Naive thymus-derived CD4-positive, alpha-beta T cell (primary cell): ENCODE measurements around the gene RNASE9. TPM values are rescaled to one million over a fixed set of nuclear protein-coding genes. Genes with fewer than 3 reads are reported as not detected.

Experiments
- ATAC-seq: fragments of 150-1000 bp; cut with Tn5 transposase; 2 replicates; pipeline ENCODE4 v1.10.0; 2021; ENCODE audit warnings: mild to moderate bottlenecking, moderate library complexity
- CTCF ChIA-PET: fragments of 350-600 bp; sonication (Branson Sonifier 250); formaldehyde crosslinking; loops from one replicate; lab custom pipeline; 2021; ENCODE audit warnings: antibody characterized with exemption; lab: Charles Lee
- POLR2A ChIA-PET: fragments of 350-600 bp; sonication (Branson Sonifier 250); formaldehyde crosslinking; loops from one replicate; lab custom pipeline; 2021; ENCODE audit warnings: antibody characterized with exemption, inconsistent platforms; lab: Charles Lee
- DNase-seq, 9 donors: peaks; one replicate each; pipeline versions ENCODE4 v3.0.0 to v3.0.0-alpha.2; 2020 to 2022; ENCODE audit warnings: mixed read lengths in 1 of 9
- H3K27ac ChIP-seq: one replicate; pipeline ENCODE4 v1.7.0; 2013; ENCODE audit warnings: mild to moderate bottlenecking, low read depth, low read length, moderate library complexity
- H3K27me3 ChIP-seq, 2 donors: one replicate each; pipeline ENCODE4 v1.7.0; 2013; ENCODE audit warnings: low read length in 2 of 2, mild to moderate bottlenecking in 2 of 2, moderate library complexity in 2 of 2; ENCODE audit not compliant: control insufficient read depth in 2 of 2, insufficient read depth in 2 of 2
- H3K36me3 ChIP-seq, 3 experiments: 1 replicate in 2 of 3; 2 replicates in 1 of 3; pipeline ENCODE4 v1.7.0; 2013; ENCODE audit warnings: low read length in 3 of 3, mild to moderate bottlenecking in 3 of 3, moderate library complexity in 1 of 3; ENCODE audit not compliant: insufficient read depth in 3 of 3, control insufficient read depth in 2 of 3
- H3K4me1 ChIP-seq, 2 donors: one replicate each; pipeline ENCODE4 v1.7.0; 2013; ENCODE audit warnings: low read length in 2 of 2, mild to moderate bottlenecking in 2 of 2, moderate library complexity in 1 of 2; ENCODE audit not compliant: control insufficient read depth in 2 of 2, insufficient read depth in 2 of 2
- H3K4me3 ChIP-seq: 2 replicates; pipeline ENCODE4 v1.7.0; 2013; ENCODE audit warnings: mild to moderate bottlenecking, low read length
- H3K9me3 ChIP-seq, 3 experiments: 1 replicate in 2 of 3; 2 replicates in 1 of 3; pipeline ENCODE4 v1.7.0; 2013; ENCODE audit warnings: low read length in 3 of 3; ENCODE audit not compliant: control insufficient read depth in 2 of 3
- H3K27ac Mint-ChIP-seq, 9 donors: one replicate each; pipeline ENCODE4 v1.8.0; 2020 to 2022; ENCODE audit warnings: mixed read lengths in 9 of 9, mild to moderate bottlenecking in 8 of 9, moderate library complexity in 5 of 9, inconsistent platforms in 2 of 9
- H3K27me3 Mint-ChIP-seq, 5 donors: one replicate each; pipeline ENCODE4 v1.8.0; 2021 to 2022; ENCODE audit warnings: mixed read lengths in 5 of 5, mild to moderate bottlenecking in 1 of 5
- H3K36me3 Mint-ChIP-seq, 5 donors: one replicate each; pipeline ENCODE4 v1.8.0; 2020 to 2022; ENCODE audit warnings: mixed read lengths in 5 of 5, mild to moderate bottlenecking in 3 of 5, inconsistent platforms in 1 of 5
- H3K4me1 Mint-ChIP-seq, 7 donors: one replicate each; pipeline ENCODE4 v1.8.0; 2020 to 2022; ENCODE audit warnings: mixed read lengths in 7 of 7, mild to moderate bottlenecking in 3 of 7, inconsistent platforms in 1 of 7
- H3K4me3 Mint-ChIP-seq, 10 donors: one replicate each; pipeline ENCODE4 v1.8.0; 2020 to 2022; ENCODE audit warnings: mild to moderate bottlenecking in 10 of 10, mixed read lengths in 10 of 10, moderate library complexity in 6 of 10, inconsistent platforms in 2 of 10
- H3K9me3 Mint-ChIP-seq, 11 donors: one replicate each; pipeline ENCODE4 v1.8.0; 2020 to 2022; ENCODE audit warnings: mixed read lengths in 11 of 11, mild to moderate bottlenecking in 4 of 11, inconsistent platforms in 1 of 11, moderate library complexity in 1 of 11
- intact Hi-C, 2 donors: fragments of 100-400 bp; cut with micrococcal nuclease; formaldehyde crosslinking; loops; one replicate each; pipeline ENCODE4 v1.15.1; 2023
- polyA plus RNA-seq, 2 donors: library from polyadenylated mRNA; unstranded; fragments of 300-500 nt; fragmentation: Illumina TruSeq; gene quantifications; one replicate each; pipeline ENCODE4 v1.2.3, GENCODE V29; 2021
- total RNA-seq, 6 experiments: library from RNA in 5 of 6; stranded (reverse) in 5 of 6; gene quantifications; 1 replicate in 5 of 6; 2 replicates in 1 of 6; pipeline ENCODE4 v1.2.3 and lab custom pipeline; 2021 to 2026

RNASE9 gene
- total and polyA plus RNA-seq, 7 experiments from 2014 or later, result not detected

- intact Hi-C loops, result no loop called here
- Mint-ChIP-seq H3K27me3 (peaks cover 0 to 10% (median 6%) of the 10 kb centered on the region in 5 donors), H3K4me1 (no peaks in the 10 kb centered on the region), H3K36me3 (no peaks in the 10 kb centered on the region), H3K9me3 (no peaks in the 10 kb centered on the region), H3K27ac (peak overlapping the region in 1 of 9 donors; percentile 51), H3K4me3 (no peak overlapping the region)
- Histone ChIP-seq H3K36me3 (no peaks in the 10 kb centered on the region), H3K4me3 (no peak overlapping the region), H3K4me1 (no peaks in the 10 kb centered on the region), H3K9me3 (no peaks in the 10 kb centered on the region), H3K27me3 (no peaks in the 10 kb centered on the region), H3K27ac (no peak overlapping the region)
- DNase-seq, result no peak
- POLR2A ChIA-PET, result interaction anchor here (0.6 kb wide), 1 partner anchor 297 kb away, joined by 3 read pairs; no protein-coding TSS in a partner anchor
- ATAC-seq, result no peak
- CTCF ChIA-PET, result interaction anchor here (0.6 to 1.5 kb wide), 3 partner anchors 13 to 127 kb away, joined by 3 to 4 read pairs (median 3); no protein-coding TSS in a partner anchor
These were observed 4.2 kb downstream of the RNASE9 start for GRCh38 chr14:20556500-20557211.

DNA sequence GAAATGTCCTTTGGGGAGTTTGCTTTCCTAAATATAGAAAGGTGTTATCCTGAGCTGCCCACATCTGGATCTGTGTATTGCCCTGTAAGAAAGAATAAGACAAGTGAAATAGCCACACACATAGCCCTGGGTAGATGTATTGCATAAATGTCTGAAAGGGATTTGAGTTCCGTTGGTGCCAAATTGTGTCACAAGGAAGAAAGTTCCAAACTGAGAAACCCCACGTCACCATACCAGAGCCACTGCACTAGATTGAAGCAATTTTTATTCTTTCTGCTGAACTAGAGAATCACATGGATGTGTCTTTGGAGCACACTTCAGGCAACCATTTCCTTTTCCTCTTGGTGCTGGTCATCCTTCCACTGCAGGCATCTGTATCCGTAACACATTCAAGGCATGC, 5.0 kb downstream of the RNASE9 start:
- H3K27me3 ChIP-seq, result no peaks in the 10 kb centered on the region
- intact Hi-C loops, result no loop called here
- Mint-ChIP-seq H3K27ac (no peak overlapping the region), H3K4me3 (no peak overlapping the region), H3K9me3 (no peaks in the 10 kb centered on the region), H3K4me1 (no peaks in the 10 kb centered on the region), H3K36me3 (no peaks in the 10 kb centered on the region), H3K27me3 (peaks cover 0 to 10% (median 6%) of the 10 kb centered on the region in 5 donors)
- CTCF ChIA-PET, result interaction anchor here (0.7 to 1.5 kb wide), 2 partner anchors 52 to 136 kb away, joined by 3 to 4 read pairs; no protein-coding TSS in a partner anchor
- ATAC-seq (no peak), DNase-seq (no peak)
- no peak overlapping the region for H3K4me3 ChIP-seq
- no peaks in the 10 kb centered on the region for H3K9me3 ChIP-seq
- no peak overlapping the region for H3K27ac ChIP-seq
- POLR2A ChIA-PET, result interaction anchor here (0.6 kb wide), 1 partner anchor 297 kb away, joined by 3 read pairs; no protein-coding TSS in a partner anchor
- no peaks in the 10 kb centered on the region for H3K36me3 ChIP-seq
- no peaks in the 10 kb centered on the region for H3K4me1 ChIP-seq

DNA sequence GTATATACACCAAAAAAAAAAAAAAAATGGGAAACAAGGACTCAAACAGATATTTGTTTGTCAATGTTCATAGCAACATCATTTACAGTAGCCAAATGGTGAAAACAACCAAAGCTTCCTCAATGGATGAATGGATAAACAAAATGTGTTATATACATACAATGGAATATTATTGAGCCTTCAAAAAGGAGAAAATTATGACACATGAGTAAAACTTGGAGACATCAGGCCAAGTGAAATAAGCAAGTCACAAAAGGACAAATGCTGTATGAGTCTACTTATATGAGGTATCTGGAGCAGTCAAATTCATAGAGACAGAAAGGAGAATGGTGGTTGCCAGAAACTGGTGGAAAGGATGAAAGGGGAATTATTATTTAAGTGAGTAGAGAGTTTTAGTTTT, 7.8 kb downstream of the RNASE9 start:
- ATAC-seq (no peak), DNase-seq (no peak)
- H3K36me3 ChIP-seq, result no peaks in the 10 kb centered on the region
- ChIA-PET POLR2A (no interaction called here), CTCF (no interaction called here)
- no peaks in the 10 kb centered on the region for H3K9me3 ChIP-seq
- no peak overlapping the region for H3K27ac ChIP-seq
- Mint-ChIP-seq H3K36me3 (peaks cover 0 to 3% (median 0%) of the 10 kb centered on the region in 5 donors), H3K9me3 (peaks cover 0 to 2% (median 0%) of the 10 kb centered on the region in 11 donors), H3K4me1 (no peaks in the 10 kb centered on the region), H3K4me3 (no peak overlapping the region), H3K27ac (no peak overlapping the region), H3K27me3 (peaks cover 0 to 6% (median 4%) of the 10 kb centered on the region in 5 donors)
- intact Hi-C loops, result no loop called here
- no peak overlapping the region for H3K4me3 ChIP-seq
- no peaks in the 10 kb centered on the region for H3K4me1 ChIP-seq
- H3K27me3 ChIP-seq, result no peaks in the 10 kb centered on the region

- DNase-seq (no peak), ATAC-seq (no peak)
- H3K27me3 ChIP-seq, result no peaks in the 10 kb centered on the region
- H3K27me3 Mint-ChIP-seq, result peaks cover 0 to 5% (median 0%) of the 10 kb centered on the region in 5 donors
- peaks cover 0 to 3% (median 0%) of the 10 kb centered on the region in 5 donors for H3K36me3 Mint-ChIP-seq
- H3K27ac Mint-ChIP-seq, result no peak overlapping the region
- POLR2A ChIA-PET, result no interaction called here
- H3K27ac ChIP-seq, result no peak overlapping the region
- peaks cover 0 to 2% (median 0%) of the 10 kb centered on the region in 11 donors for H3K9me3 Mint-ChIP-seq
- no peaks in the 10 kb centered on the region for H3K4me1 ChIP-seq
- H3K36me3 ChIP-seq, result no peaks in the 10 kb centered on the region
- intact Hi-C loops, result no loop called here
- H3K4me3 Mint-ChIP-seq, result no peak overlapping the region
- CTCF ChIA-PET, result no interaction called here
- no peak overlapping the region for H3K4me3 ChIP-seq
- no peaks in the 10 kb centered on the region for H3K9me3 ChIP-seq
- H3K4me1 Mint-ChIP-seq, result no peaks in the 10 kb centered on the region
These were observed 9.2 kb downstream of the RNASE9 start for GRCh38 chr14:20551606-20552005.

DNA sequence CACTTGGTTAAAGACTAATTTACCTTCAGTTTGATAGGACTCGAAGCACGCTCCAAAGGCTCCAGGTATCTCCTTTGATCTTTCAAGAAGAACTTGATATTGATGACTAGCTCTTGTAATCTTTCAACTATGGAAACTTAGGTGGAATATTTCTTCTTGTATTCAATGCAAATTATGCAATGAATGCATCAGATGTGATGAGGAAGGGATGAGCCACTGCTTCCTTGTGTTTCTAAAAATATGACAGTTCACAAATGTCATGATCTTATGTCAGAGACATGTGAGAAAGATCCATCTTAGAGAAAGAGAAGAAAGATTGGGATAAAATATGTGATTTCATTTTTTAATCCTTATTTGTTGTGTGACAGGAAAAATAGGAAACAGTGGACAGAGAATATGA, 9.9 kb downstream of the RNASE9 start:
- Histone ChIP-seq H3K4me1 (no peaks in the 10 kb centered on the region), H3K27ac (no peak overlapping the region), H3K9me3 (no peaks in the 10 kb centered on the region), H3K27me3 (no peaks in the 10 kb centered on the region), H3K36me3 (no peaks in the 10 kb centered on the region), H3K4me3 (no peak overlapping the region)
- DNase-seq (no peak), ATAC-seq (no peak)
- Mint-ChIP-seq H3K27me3 (peaks cover 0 to 8% (median 0%) of the 10 kb centered on the region in 5 donors), H3K27ac (no peak overlapping the region), H3K4me3 (no peak overlapping the region), H3K9me3 (peaks cover 0 to 2% (median 0%) of the 10 kb centered on the region in 11 donors), H3K4me1 (no peaks in the 10 kb centered on the region), H3K36me3 (peaks cover 0 to 3% (median 0%) of the 10 kb centered on the region in 5 donors)
- intact Hi-C loops, result no loop called here
- POLR2A ChIA-PET, result no interaction called here
- CTCF ChIA-PET, result no interaction called here

- Histone ChIP-seq H3K4me1 (no peaks in the 10 kb centered on the region), H3K27ac (no peak overlapping the region), H3K36me3 (no peaks in the 10 kb centered on the region), H3K9me3 (no peaks in the 10 kb centered on the region), H3K27me3 (no peaks in the 10 kb centered on the region), H3K4me3 (no peak overlapping the region)
- intact Hi-C loops, result no loop called here
- H3K27me3 Mint-ChIP-seq, result peaks cover 0 to 29% (median 6%) of the 10 kb centered on the region in 5 donors
- H3K36me3 Mint-ChIP-seq, result peaks cover 0 to 3% (median 0%) of the 10 kb centered on the region in 5 donors
- ChIA-PET CTCF (interaction anchor here (0.6 kb wide), 1 partner anchor 29 kb away, joined by 3 read pairs; no protein-coding TSS in a partner anchor), POLR2A (interaction anchor here (0.6 kb wide), 1 partner anchor 720 kb away, joined by 3 read pairs; no protein-coding TSS in a partner anchor)
- DNase-seq, result no peak
- H3K4me3 Mint-ChIP-seq, result no peak overlapping the region
- H3K9me3 Mint-ChIP-seq, result peaks cover 0 to 2% (median 0%) of the 10 kb centered on the region in 11 donors
- ATAC-seq, result no peak
- H3K27ac Mint-ChIP-seq, result no peak overlapping the region
- H3K4me1 Mint-ChIP-seq, result no peaks in the 10 kb centered on the region
These were observed 12.3 kb downstream of the RNASE9 start for GRCh38 chr14:20548414-20549158.
